Chondrocyte (in vitro differentiated cells): ENCODE data around the gene GASK1A. TPM values are rescaled to one million over a fixed set of nuclear protein-coding genes. Genes with fewer than 3 reads are reported as not detected.
"Not testable (repeated sequence)": the region's sequence is repeated elsewhere in the genome, so short reads cannot be mapped to it uniquely, and the experiment has no call there.

ENCODE experiments used
- DNase-seq: peaks from one replicate; pipeline ENCODE4 v3.0.0; 2021; ENCODE audit warnings: mixed read lengths, low spot score
- H3K27ac Mint-ChIP-seq: one replicate; pipeline ENCODE4 v1.8.0; 2021; ENCODE audit warnings: mild to moderate bottlenecking, moderate library complexity, mixed read lengths; ENCODE audit not compliant: unreplicated experiment
- H3K27me3 Mint-ChIP-seq: 2 replicates; pipeline ENCODE4 v1.8.0; 2021; ENCODE audit warnings: low read depth, mixed read lengths
- H3K36me3 Mint-ChIP-seq: 2 replicates; pipeline ENCODE4 v1.8.0; 2021; ENCODE audit warnings: low read depth, mixed read lengths
- H3K4me1 Mint-ChIP-seq: 2 replicates; pipeline ENCODE4 v1.8.0; 2021; ENCODE audit warnings: low read depth, mild to moderate bottlenecking, mixed read lengths
- H3K4me3 Mint-ChIP-seq: one replicate; pipeline ENCODE4 v1.8.0; 2021; ENCODE audit warnings: mild to moderate bottlenecking, moderate library complexity, mixed read lengths; ENCODE audit not compliant: unreplicated experiment
- H3K9me3 Mint-ChIP-seq: 2 replicates; pipeline ENCODE4 v1.8.0; 2021; ENCODE audit warnings: low read depth, mixed read lengths
- CTCF ChIP-seq: fragments of 200-600 bp; sonication (generic); IDR thresholded peaks from 2 replicates; pipeline ENCODE4 v1.5.0; 2021; ENCODE audit warnings: antibody characterized with exemption, mild to moderate bottlenecking, moderate library complexity
- total RNA-seq: library from RNA; stranded (reverse); gene quantifications from 3 replicates; pipeline ENCODE4 v1.2.1, GENCODE V29; 2021

GASK1A gene
- total RNA-seq, 1 donor from 2014 or later = 0.17 TPM

GRCh38 chr3:43059456-43059855, 80.3 kb downstream of the GASK1A start:
- no peaks in the 10 kb centered on the region for H3K27me3 Mint-ChIP-seq
- H3K4me1 Mint-ChIP-seq = no peaks in the 10 kb centered on the region
- no peaks in the 10 kb centered on the region for H3K36me3 Mint-ChIP-seq
- H3K27ac Mint-ChIP-seq = no peak overlapping the region
- TF ChIP-seq CTCF = no peak
- no peak for DNase-seq
- H3K4me3 Mint-ChIP-seq = no peak overlapping the region
- H3K9me3 Mint-ChIP-seq = no peaks in the 10 kb centered on the region

GRCh38 chr3:43061101-43061895, 82.2 kb downstream of the GASK1A start:
- Mint-ChIP-seq H3K9me3 (no peaks in the 10 kb centered on the region), H3K36me3 (no peaks in the 10 kb centered on the region), H3K4me3 (no peak overlapping the region), H3K4me1 (no peaks in the 10 kb centered on the region), H3K27ac (no peak overlapping the region), H3K27me3 (no peaks in the 10 kb centered on the region)
- TF ChIP-seq CTCF = no peak
- DNase-seq = no peak

- no peaks in the 10 kb centered on the region for H3K4me1 Mint-ChIP-seq
- no peak for DNase-seq
- H3K27ac Mint-ChIP-seq = no peak overlapping the region
- H3K9me3 Mint-ChIP-seq = no peaks in the 10 kb centered on the region
- TF ChIP-seq CTCF = no peak
- H3K4me3 Mint-ChIP-seq = no peak overlapping the region
- H3K27me3 Mint-ChIP-seq = no peaks in the 10 kb centered on the region
- no peaks in the 10 kb centered on the region for H3K36me3 Mint-ChIP-seq
Measured at GRCh38 chr3:43062040-43062563, 83.0 kb downstream of the GASK1A start.

- Mint-ChIP-seq H3K36me3 (no peaks in the 10 kb centered on the region), H3K4me1 (no peaks in the 10 kb centered on the region), H3K27ac (no peak overlapping the region), H3K9me3 (no peaks in the 10 kb centered on the region), H3K4me3 (no peak overlapping the region), H3K27me3 (no peaks in the 10 kb centered on the region)
- DNase-seq = no peak
- no peak for TF ChIP-seq CTCF
Measured at GRCh38 chr3:43062564-43063040, 83.5 kb downstream of the GASK1A start.

- Mint-ChIP-seq H3K27ac (no peak overlapping the region), H3K9me3 (no peaks in the 10 kb centered on the region), H3K27me3 (no peaks in the 10 kb centered on the region), H3K36me3 (no peaks in the 10 kb centered on the region), H3K4me3 (no peak overlapping the region), H3K4me1 (no peaks in the 10 kb centered on the region)
- no peak for DNase-seq
- TF ChIP-seq CTCF = no peak
Measured at GRCh38 chr3:43063114-43063513, 84.0 kb downstream of the GASK1A start.

- H3K4me1 Mint-ChIP-seq, H3K27me3 Mint-ChIP-seq, DNase-seq: not testable (repeated sequence)
Measured at GRCh38 chr3:43070670-43071069, 91.6 kb downstream of the GASK1A start.

More at GRCh38 chr3:43070670-43071069, 91.6 kb downstream of the GASK1A start:
- not testable (repeated sequence) for H3K4me3 Mint-ChIP-seq, H3K9me3 Mint-ChIP-seq, H3K36me3 Mint-ChIP-seq, H3K27ac Mint-ChIP-seq
